IMR-90 (cell line): Measurements from ENCODE around the gene MSH6. TPM values are rescaled to one million over a fixed set of nuclear protein-coding genes. Genes with fewer than 3 reads are reported as not detected.

Experiments used
- ATAC-seq: fragments of 200-7000 bp; cut with Tn5 transposase; 2 replicates; pipeline ENCODE4 v1.9.1; 2020; ENCODE audit warnings: low read depth, mild to moderate bottlenecking, moderate library complexity
- BruUV-seq: library from RNA; stranded (reverse); fragments of 400-500 nt; replicated peaks from 2 replicates; lab custom pipeline; 2021; lab: Mats Ljungman, UMichigan
- CTCF ChIA-PET: fragments of 300-600 bp; formaldehyde crosslinking; extraction: SDS; loops from one replicate; lab custom pipeline; 2021; ENCODE audit warnings: antibody characterized with exemption; lab: Yijun Ruan, JAX
- POLR2A ChIA-PET: fragments of 300-600 bp; sonication (Branson Sonifier 250); formaldehyde crosslinking; loops from one replicate; lab custom pipeline; 2022; ENCODE audit warnings: antibody characterized with exemption; ENCODE audit not compliant: unreplicated experiment; lab: Charles Lee
- DNase-seq: peaks from one replicate; pipeline ENCODE4 v3.0.0; 2013
- H2AFZ ChIP-seq: replicated peaks from 2 replicates; pipeline ENCODE3; 2013; ENCODE audit warnings: low read length, mild to moderate bottlenecking; ENCODE audit not compliant: poor library complexity
- H2AK5ac ChIP-seq: 2 replicates; pipeline ENCODE4 v1.6.1; 2013; ENCODE audit warnings: low read depth, low read length, inconsistent platforms
- H2AK9ac ChIP-seq: replicated peaks from 2 replicates; pipeline ENCODE3; 2013; ENCODE audit warnings: mild to moderate bottlenecking, low read depth, low read length, moderate library complexity; ENCODE audit not compliant: poor library complexity
- H2BK120ac ChIP-seq: 2 replicates; pipeline ENCODE4 v1.6.1; 2013; ENCODE audit warnings: low read depth, low read length, inconsistent platforms
- H2BK15ac ChIP-seq: 3 replicates; pipeline ENCODE4 v1.6.1; 2013; ENCODE audit warnings: low read depth, low read length, inconsistent platforms
- H2BK20ac ChIP-seq: 2 replicates; pipeline ENCODE4 v1.6.1; 2013; ENCODE audit warnings: low read depth, mild to moderate bottlenecking, inconsistent platforms, low read length, moderate library complexity
- H2BK5ac ChIP-seq: 2 replicates; pipeline ENCODE4 v1.6.1; 2013; ENCODE audit warnings: mild to moderate bottlenecking, low read depth, low read length, inconsistent platforms; ENCODE audit not compliant: poor library complexity, severe bottlenecking
- H3K14ac ChIP-seq: replicated peaks from 2 replicates; pipeline ENCODE4 v1.6.1; 2013; ENCODE audit warnings: low read depth, low read length, inconsistent platforms
- H3K18ac ChIP-seq: 2 replicates; pipeline ENCODE4 v1.6.1; 2013; ENCODE audit warnings: low read depth, low read length, control low read depth
- H3K23ac ChIP-seq: 2 replicates; pipeline ENCODE4 v1.6.1; 2013; ENCODE audit warnings: low read depth, low read length, inconsistent platforms
- H3K27ac ChIP-seq: 2 replicates; pipeline ENCODE4 v1.5.1; 2013; ENCODE audit warnings: mild to moderate bottlenecking, control low read depth, low read length; ENCODE audit not compliant: insufficient read depth
- H3K27me3 ChIP-seq: 2 replicates; pipeline ENCODE4 v1.6.1; 2013; ENCODE audit warnings: low read length; ENCODE audit not compliant: control insufficient read depth, insufficient read depth
- H3K36me3 ChIP-seq: 2 replicates; pipeline ENCODE4 v1.6.1; 2013; ENCODE audit warnings: low read length, mixed read lengths; ENCODE audit not compliant: control insufficient read depth, insufficient read depth
- H3K4ac ChIP-seq: 2 replicates; pipeline ENCODE4 v1.6.1; 2013; ENCODE audit warnings: low read depth, low read length, inconsistent platforms
- H3K4me1 ChIP-seq: 2 replicates; pipeline ENCODE4 v1.6.1; 2013; ENCODE audit warnings: low read length, mixed read lengths; ENCODE audit not compliant: control insufficient read depth, insufficient read depth
- H3K4me2 ChIP-seq: 2 replicates; pipeline ENCODE4 v1.6.1; 2013; ENCODE audit warnings: low read depth, mild to moderate bottlenecking, control low read depth, low read length, moderate library complexity
- H3K4me3 ChIP-seq: 2 replicates; pipeline ENCODE4 v1.5.1; 2013; ENCODE audit warnings: low read depth, mild to moderate bottlenecking, control low read depth, low read length, moderate library complexity; ENCODE audit not compliant: insufficient read depth
- H3K56ac ChIP-seq: 2 replicates; pipeline ENCODE4 v1.6.1; 2013; ENCODE audit warnings: low read length, inconsistent platforms; ENCODE audit not compliant: insufficient read depth; ENCODE audit errors: extremely low read depth
- H3K79me1 ChIP-seq, 2 experiments: 2 replicates each; pipeline ENCODE4 v1.6.1; 2013; ENCODE audit warnings: low read length in 2 of 2, inconsistent platforms in 1 of 2, low read depth in 1 of 2
- H3K9ac ChIP-seq: 2 replicates; pipeline ENCODE4 v1.6.1; 2013; ENCODE audit warnings: low read depth, low read length, control low read depth
- H3K9me1 ChIP-seq: 2 replicates; pipeline ENCODE4 v1.6.1; 2013; ENCODE audit warnings: low read length, inconsistent platforms; ENCODE audit not compliant: insufficient read depth
- H3K9me3 ChIP-seq: 2 replicates; pipeline ENCODE4 v1.6.1; 2013; ENCODE audit warnings: low read length; ENCODE audit not compliant: control insufficient read depth, insufficient read depth
- H4K20me1 ChIP-seq: 2 replicates; pipeline ENCODE4 v1.6.1; 2013; ENCODE audit warnings: low read length, inconsistent platforms; ENCODE audit not compliant: insufficient read depth
- H4K5ac ChIP-seq: 2 replicates; pipeline ENCODE4 v1.6.1; 2013; ENCODE audit warnings: mild to moderate bottlenecking, low read depth, low read length, control low read depth
- H4K8ac ChIP-seq, 2 experiments: 2 replicates each; pipeline ENCODE4 v1.6.1; 2013; ENCODE audit warnings: low read depth in 2 of 2, low read length in 2 of 2, control low read depth in 1 of 2, inconsistent platforms in 1 of 2
- H4K91ac ChIP-seq: 2 replicates; pipeline ENCODE4 v1.6.1; 2013; ENCODE audit warnings: low read depth, low read length, inconsistent platforms; ENCODE audit not compliant: insufficient read depth
- BHLHE40 ChIP-seq: fragments of 150-350 bp; IDR thresholded peaks from 2 replicates; pipeline ENCODE4 v1.6.1; 2016; ENCODE audit warnings: mild to moderate bottlenecking, low read depth, low read length
- NFE2L2 ChIP-seq: fragments of 150-350 bp; IDR thresholded peaks from 2 replicates; pipeline ENCODE4 v1.6.1; 2016; ENCODE audit warnings: low read depth, mild to moderate bottlenecking, low read length
- WGBS, 2 experiments: methylation state at CpG; one replicate each; pipeline versions ENCODE4 v1.1.5 to v1.1.7; 2013; ENCODE audit warnings: missing lambda C conversion rate in 2 of 2; ENCODE audit not compliant: insufficient read length in 1 of 2; ENCODE audit errors: extremely low coverage in 2 of 2; 5-methylcytosine and 5-hydroxymethylcytosine counted together
- dilution Hi-C: fragments of 300-500 bp; cut with HindIII; formaldehyde crosslinking; loops from one replicate; pipeline ENCODE4 v1.14.3; 2018; ENCODE audit warnings: low sequenced_read_pairs; ENCODE audit not compliant: unreplicated experiment
- in situ Hi-C: fragments of 300-500 bp; cut with MboI; formaldehyde crosslinking; loops from 3 replicates; pipeline ENCODE4 v1.14.3; 2019; ENCODE audit warnings: low sequenced_read_pairs, inconsistent platforms, mixed read lengths
- intact Hi-C: fragments of 100-400 bp; cut with micrococcal nuclease; formaldehyde crosslinking; loops from 2 replicates; pipeline ENCODE4 v1.10.0; 2022
- polyA plus RNA-seq, 3 experiments: library from polyadenylated mRNA; depleted of rRNA; stranded (reverse); fragments of >200 nt; gene quantifications; 2 replicates each; pipeline ENCODE4 v1.2.3, GENCODE V29; 2012; ENCODE audit warnings: low replicate concordance in 1 of 3
- total RNA-seq: library from RNA; depleted of rRNA; stranded (reverse); fragments of >200 nt; gene quantifications from 2 replicates; pipeline ENCODE4 v1.2.3, GENCODE V29; 2012
- TF ChIP-seq, protein P1 (sequence below): fragments of 150-350 bp; IDR thresholded peaks from 2 replicates; pipeline ENCODE4 v1.6.1; 2016; ENCODE audit warnings: low read depth, mild to moderate bottlenecking, low read length, moderate library complexity, borderline replicate concordance

MSH6 gene
- total and polyA plus RNA-seq, 2 of the 4 experiments (the other 2 are of a cell fraction): 17.1 to 48.9 TPM

DNA sequence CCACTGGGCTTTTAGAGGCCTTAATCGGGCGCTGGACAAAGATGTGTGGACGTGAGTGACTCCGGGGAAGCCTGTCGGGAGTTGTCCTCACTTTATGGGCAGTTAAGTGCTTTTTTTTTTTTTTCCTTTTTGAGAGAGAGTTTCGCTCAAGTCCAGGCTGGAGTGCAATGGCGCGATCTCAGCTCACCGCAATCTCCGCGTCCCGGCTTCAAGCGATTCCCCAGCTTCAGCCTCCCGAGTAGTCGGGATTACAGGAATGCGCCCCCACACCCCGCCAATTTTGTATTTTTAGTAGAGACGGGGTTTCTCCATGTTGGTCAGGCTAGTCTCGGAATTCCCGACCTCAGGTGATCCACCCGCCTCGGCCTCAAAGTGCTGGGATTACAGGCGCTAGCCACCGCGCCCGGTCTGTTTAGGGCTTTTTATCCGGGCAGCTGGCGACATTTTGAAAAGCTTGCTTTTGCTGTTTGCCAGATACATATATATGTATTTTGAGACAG lies 1.5 kb downstream of the MSH6 start:
- Histone ChIP-seq H3K23ac (peak overlapping the region; percentile 30), H4K91ac (no peak overlapping the region), H3K9me1 (peaks cover 8% of the 10 kb centered on the region; the same call in 1 of the 2 replicates), H2BK120ac (no peak overlapping the region), H3K4me1 (peaks cover 4% of the 10 kb centered on the region), H3K9me3 (no peaks in the 10 kb centered on the region), H2AK5ac (no peak overlapping the region), H3K9ac (peak overlapping the region; percentile 43), H3K27ac (peak overlapping the region; percentile 10; the same call in 1 of the 2 replicates), H4K8ac (no peak overlapping the region), H2BK5ac (no peak overlapping the region), H2AK9ac (no peak overlapping the region), H3K14ac (no peak overlapping the region), H2BK15ac (no peak overlapping the region), H3K36me3 (no peaks in the 10 kb centered on the region), H3K27me3 (no peaks in the 10 kb centered on the region), H3K79me1 (peaks cover 7 to 36% of the 10 kb centered on the region in 2 experiments), H3K4ac (no peak overlapping the region), H3K18ac (no peak overlapping the region), H3K4me2 (peak overlapping the region; percentile 84), H3K56ac (no peak overlapping the region), H3K4me3 (peak overlapping the region; percentile 94), H2BK20ac (no peak overlapping the region), H4K20me1 (peaks cover 43% of the 10 kb centered on the region), H2AFZ (no peak overlapping the region), H4K5ac (no peak overlapping the region)
- ATAC-seq: no peak
- BruUV-seq: no TSS peak
- CTCF ChIA-PET: interaction anchor here (0.6 to 1.0 kb wide), 2 partner anchors 272 to 396 kb away, joined by 3 to 7 read pairs; no protein-coding TSS in a partner anchor
- POLR2A ChIA-PET: interaction anchor here (0.6 kb wide), 1 partner anchor 596 kb away, joined by 4 read pairs; no protein-coding TSS in a partner anchor
- in situ Hi-C loops: no loop called here
- TF ChIP-seq BHLHE40 (no peak), NFE2L2 (no peak)
- TF ChIP-seq, protein P1, sequence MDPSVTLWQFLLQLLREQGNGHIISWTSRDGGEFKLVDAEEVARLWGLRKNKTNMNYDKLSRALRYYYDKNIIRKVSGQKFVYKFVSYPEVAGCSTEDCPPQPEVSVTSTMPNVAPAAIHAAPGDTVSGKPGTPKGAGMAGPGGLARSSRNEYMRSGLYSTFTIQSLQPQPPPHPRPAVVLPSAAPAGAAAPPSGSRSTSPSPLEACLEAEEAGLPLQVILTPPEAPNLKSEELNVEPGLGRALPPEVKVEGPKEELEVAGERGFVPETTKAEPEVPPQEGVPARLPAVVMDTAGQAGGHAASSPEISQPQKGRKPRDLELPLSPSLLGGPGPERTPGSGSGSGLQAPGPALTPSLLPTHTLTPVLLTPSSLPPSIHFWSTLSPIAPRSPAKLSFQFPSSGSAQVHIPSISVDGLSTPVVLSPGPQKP: no peak
- intact Hi-C loops: loop anchor here (5.0 kb wide), 1 partner anchor 323 kb away; no protein-coding TSS in a partner anchor
- DNase-seq: peak; percentile 34
- dilution Hi-C loops: no loop called here
- WGBS, 2 experiments: 19% methylated on average over 14 of the region's 28 CpGs; no CpG with 5 or more reads in 1 of the 2 experiments
